Measurements from ENCODE around the gene GPR108. TPM values are rescaled to one million over a fixed set of nuclear protein-coding genes. Genes with fewer than 3 reads are reported as not detected.

Gene GPR108
- total RNA-seq, 1 donor from 2014 or later, result 57.6 TPM

DNA sequence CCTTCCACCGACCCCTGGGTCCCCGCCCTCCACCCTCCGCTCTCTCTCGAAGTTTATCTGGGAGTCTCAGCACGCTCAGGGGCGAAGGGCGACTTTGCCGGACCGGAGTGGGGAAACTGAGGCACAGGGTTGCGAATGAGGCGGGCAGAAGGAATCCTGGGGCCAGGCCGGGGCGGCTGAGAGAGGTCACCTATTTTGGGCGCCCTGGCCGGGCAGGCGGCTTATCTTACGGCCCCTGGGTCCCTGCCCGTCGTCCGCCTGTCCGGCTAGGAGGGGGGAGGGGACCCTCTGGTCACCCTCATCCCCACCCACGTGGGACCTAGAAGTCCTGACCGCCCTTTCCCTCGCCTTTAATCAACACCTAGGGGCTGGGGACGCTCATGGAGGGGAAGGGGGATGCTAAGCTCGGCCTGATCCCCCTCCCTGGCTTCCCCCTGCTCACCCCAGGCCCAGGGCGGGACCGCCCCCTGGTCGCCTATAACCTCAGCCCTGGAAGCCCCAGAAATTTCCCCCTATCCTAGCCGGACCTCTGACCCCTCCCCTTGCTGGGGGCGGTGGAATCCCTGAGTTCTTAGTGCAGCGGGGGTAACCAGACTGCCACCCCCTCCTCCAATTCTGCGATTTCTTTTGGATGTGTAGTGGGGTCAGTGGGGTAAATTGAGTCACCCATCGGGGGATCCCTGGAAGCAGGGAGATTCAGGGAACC lies 2.7 kb upstream of the GPR108 start:
- H3K4me3 ChIP-seq, result peak overlapping the region; percentile 65 to 74
- H3K4me1 ChIP-seq, result peaks cover 3 to 50% of the 10 kb centered on the region in 2 donors
- TF ChIP-seq, protein P1, sequence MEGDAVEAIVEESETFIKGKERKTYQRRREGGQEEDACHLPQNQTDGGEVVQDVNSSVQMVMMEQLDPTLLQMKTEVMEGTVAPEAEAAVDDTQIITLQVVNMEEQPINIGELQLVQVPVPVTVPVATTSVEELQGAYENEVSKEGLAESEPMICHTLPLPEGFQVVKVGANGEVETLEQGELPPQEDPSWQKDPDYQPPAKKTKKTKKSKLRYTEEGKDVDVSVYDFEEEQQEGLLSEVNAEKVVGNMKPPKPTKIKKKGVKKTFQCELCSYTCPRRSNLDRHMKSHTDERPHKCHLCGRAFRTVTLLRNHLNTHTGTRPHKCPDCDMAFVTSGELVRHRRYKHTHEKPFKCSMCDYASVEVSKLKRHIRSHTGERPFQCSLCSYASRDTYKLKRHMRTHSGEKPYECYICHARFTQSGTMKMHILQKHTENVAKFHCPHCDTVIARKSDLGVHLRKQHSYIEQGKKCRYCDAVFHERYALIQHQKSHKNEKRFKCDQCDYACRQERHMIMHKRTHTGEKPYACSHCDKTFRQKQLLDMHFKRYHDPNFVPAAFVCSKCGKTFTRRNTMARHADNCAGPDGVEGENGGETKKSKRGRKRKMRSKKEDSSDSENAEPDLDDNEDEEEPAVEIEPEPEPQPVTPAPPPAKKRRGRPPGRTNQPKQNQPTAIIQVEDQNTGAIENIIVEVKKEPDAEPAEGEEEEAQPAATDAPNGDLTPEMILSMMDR (IDR thresholded peaks at IDR 0.05), result no peak
- H3K27ac ChIP-seq, result peak overlapping the region; percentile 87 to 93
- no peaks in the 10 kb centered on the region for H3K9me3 ChIP-seq
- H3K27me3 ChIP-seq, result no peaks in the 10 kb centered on the region
- DNase-seq (ENCODE audit: low spot score in 2 of 2), result no peak
- intact Hi-C loops (cut with DNase I), result loop anchor here (2.0 to 10.0 kb wide), 9 partner anchors 223 to 1181 kb away; partner anchors contain the start of genes KHSRP, NDUFA11, SAFB and SAFB2
- H3K36me3 ChIP-seq, result peaks cover 7 to 12% of the 10 kb centered on the region in 2 donors

GRCh38 chr19:6739390-6739882 lies 2.1 kb upstream of the GPR108 start, which contains the start of gene TRIP10:
Gene TRIP10 (plus strand): TSS chr19:6739680. CDS start chr19:6739762, 82 bp downstream.
- TF ChIP-seq, protein P1 (IDR thresholded peaks at IDR 0.05), result no peak
- intact Hi-C loops (cut with DNase I), result loop anchor here (2.0 to 10.0 kb wide), 6 partner anchors 222 to 1181 kb away; partner anchors contain the start of genes KHSRP, SAFB, SAFB2 and SNAPC2
- H3K27ac ChIP-seq, result peak within 1 kb of the TSS; percentile 93 to 97
- no peaks in the 10 kb centered on the region for H3K27me3 ChIP-seq
- H3K36me3 ChIP-seq, result peaks cover 7 to 12% of the 10 kb centered on the region in 2 donors
- H3K4me1 ChIP-seq, result peaks cover 3 to 44% of the 10 kb centered on the region in 2 donors
- peak within 1 kb of the TSS; percentile 65 to 74 for H3K4me3 ChIP-seq
- H3K9me3 ChIP-seq, result no peaks in the 10 kb centered on the region
- peak; percentile 53 to 92 for DNase-seq (ENCODE audit: low spot score in 2 of 2)

DNA sequence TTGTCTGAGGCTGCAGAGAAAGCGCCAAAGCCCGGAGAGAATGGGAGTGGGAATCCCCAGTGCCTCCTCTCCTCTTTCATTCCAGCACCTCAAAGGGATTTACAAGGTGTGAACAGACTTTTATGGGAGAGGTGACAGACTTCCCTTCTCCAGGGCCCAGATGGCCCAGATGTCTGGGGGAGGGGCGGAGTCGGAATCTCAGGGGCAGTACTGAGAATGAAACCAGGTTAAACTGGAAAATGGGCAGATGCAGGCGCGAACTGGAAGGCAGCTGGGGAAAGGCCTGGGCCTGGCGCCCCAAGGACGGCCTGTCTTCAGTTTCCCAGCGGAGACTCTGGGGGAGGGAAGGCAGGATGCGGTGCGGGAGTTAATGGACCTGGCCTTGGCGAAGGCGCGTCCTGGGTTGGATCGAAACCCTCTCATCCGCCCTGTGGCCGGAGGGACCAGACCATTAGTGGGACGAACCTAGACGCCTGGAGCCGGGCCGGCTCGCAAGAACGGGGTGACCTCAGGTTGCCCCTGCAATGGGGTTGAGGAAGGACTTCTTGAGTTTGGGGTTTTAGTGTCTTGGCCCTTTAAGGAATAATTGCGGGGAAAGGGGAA lies 1.5 kb upstream of the GPR108 start:
- TF ChIP-seq, protein P1 (IDR thresholded peaks at IDR 0.05), result no peak
- DNase-seq (ENCODE audit: low spot score in 2 of 2), result peak in 1 of 2 donors; percentile 69
- Histone ChIP-seq H3K4me3 (peak overlapping the region; percentile 56 to 65), H3K27ac (peak overlapping the region; percentile 86 to 97), H3K36me3 (peaks cover 7 to 14% of the 10 kb centered on the region in 2 donors), H3K4me1 (peaks cover 3 to 38% of the 10 kb centered on the region in 2 donors), H3K9me3 (no peaks in the 10 kb centered on the region), H3K27me3 (no peaks in the 10 kb centered on the region)
- intact Hi-C loops (cut with DNase I), result loop anchor here (2.0 to 10.0 kb wide), 6 partner anchors 222 to 1182 kb away; partner anchors contain the start of genes KHSRP, SAFB, SAFB2 and SNAPC2

DNA sequence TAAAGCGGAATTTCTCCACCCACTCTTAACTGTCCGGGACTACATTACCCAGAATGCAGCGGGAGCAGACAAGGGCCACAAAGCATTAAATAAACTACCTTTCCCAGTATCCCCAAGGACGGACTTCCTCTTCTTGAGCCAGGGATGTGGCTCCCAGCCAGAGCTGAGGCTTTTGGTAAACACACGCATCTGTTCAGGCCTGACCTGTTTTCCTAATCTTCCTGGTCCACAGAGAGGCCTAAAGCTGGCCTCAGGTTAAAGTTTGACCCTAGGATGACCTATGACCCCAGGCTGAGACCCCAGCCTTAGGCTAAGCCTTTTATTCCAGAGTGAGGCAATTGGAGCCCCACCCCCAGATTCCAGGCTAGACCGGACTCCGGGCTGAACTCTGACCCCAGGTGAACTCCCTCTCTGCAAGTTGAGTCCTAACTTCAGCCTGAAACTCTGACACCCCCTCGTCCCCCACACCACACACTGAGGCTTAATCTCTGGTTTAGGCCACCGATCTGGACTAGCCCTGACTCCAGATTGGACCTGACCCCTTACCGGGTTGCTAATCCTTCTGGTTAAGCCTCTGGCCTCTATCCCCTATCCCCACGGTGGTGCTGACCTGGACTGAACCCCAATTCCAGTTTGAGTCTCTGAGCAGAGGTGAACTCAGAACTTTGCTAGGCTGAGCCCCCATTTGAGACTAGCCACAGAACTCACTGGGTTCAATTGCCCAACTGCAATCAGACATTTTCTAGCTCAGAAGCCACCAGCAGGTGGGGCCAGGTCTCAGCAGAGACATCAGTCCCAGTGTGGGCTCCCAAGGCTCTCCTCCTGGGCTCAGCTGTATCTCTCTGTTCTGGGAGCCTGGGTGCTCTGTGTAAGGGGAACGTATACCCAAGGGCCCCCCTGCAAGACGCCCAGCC lies 750 bp upstream of the GPR108 start:
- DNase-seq (ENCODE audit: low spot score in 2 of 2), result peak in 1 of 2 donors; percentile 87
- TF ChIP-seq, protein P1 (IDR thresholded peaks at IDR 0.05), result peak; percentile 42 to 72 (median 64)
- Histone ChIP-seq H3K27ac (peak overlapping the region; percentile 86 to 97), H3K4me1 (peaks cover 3 to 31% of the 10 kb centered on the region in 2 donors), H3K9me3 (no peaks in the 10 kb centered on the region), H3K36me3 (peaks cover 5 to 10% of the 10 kb centered on the region in 2 donors), H3K27me3 (no peaks in the 10 kb centered on the region), H3K4me3 (peak overlapping the region; percentile 56 to 65)
- intact Hi-C loops (cut with DNase I), result loop anchor here (1.0 to 10.0 kb wide), 11 partner anchors 15 to 1183 kb away; partner anchors contain the start of genes ALKBH7, KHSRP, PET100 and SAFB

- peak overlapping the region; percentile 72 to 87 for H3K4me3 ChIP-seq
- H3K4me1 ChIP-seq, result peaks cover 3 to 26% of the 10 kb centered on the region in 2 donors
- no peaks in the 10 kb centered on the region for H3K9me3 ChIP-seq
- TF ChIP-seq, protein P1 (IDR thresholded peaks at IDR 0.05), result peak in 1 of 3 experiments; percentile 12
- H3K27ac ChIP-seq, result peak overlapping the region; percentile 83 to 97
- H3K36me3 ChIP-seq, result peaks cover 9 to 19% of the 10 kb centered on the region in 2 donors
- intact Hi-C loops (cut with DNase I), result loop anchor here (1.0 to 10.0 kb wide), 10 partner anchors 16 to 1112 kb away; partner anchors contain the start of genes ALKBH7, KHSRP, PET100 and SAFB
- no peak for DNase-seq (ENCODE audit: low spot score in 2 of 2)
- H3K27me3 ChIP-seq, result no peaks in the 10 kb centered on the region
Measured at GRCh38 chr19:6736917-6737283, 480 bp downstream of the GPR108 start.

All from ascending aorta (tissue), 2 donors.